BJ (cell line): Measurements from ENCODE around the gene RENBP. TPM values are rescaled to one million over a fixed set of nuclear protein-coding genes. Genes with fewer than 3 reads are reported as not detected.

Experiments used
- CTCF ChIA-PET: fragments of 350-600 bp; formaldehyde crosslinking; extraction: SDS; loops from one replicate; lab custom pipeline; 2021; ENCODE audit warnings: antibody characterized with exemption, inconsistent platforms; lab: Yijun Ruan, JAX
- POLR2A ChIA-PET: fragments of 300-600 bp; sonication (Branson Sonifier 250); formaldehyde crosslinking; extraction: SDS; loops from one replicate; lab custom pipeline; 2021; ENCODE audit warnings: antibody characterized with exemption; lab: Charles Lee
- DNase-seq: peaks from one replicate; pipeline ENCODE4 v3.0.0-alpha.2; 2011; ENCODE audit warnings: low read depth
- H3K27me3 ChIP-seq: 2 replicates; pipeline ENCODE4 v1.6.0; 2011; ENCODE audit warnings: low read length; ENCODE audit not compliant: control insufficient read depth, insufficient read depth
- H3K36me3 ChIP-seq: 2 replicates; pipeline ENCODE4 v1.5.1; 2011; ENCODE audit warnings: low read length; ENCODE audit not compliant: control insufficient read depth, insufficient read depth
- H3K4me3 ChIP-seq: 2 replicates; pipeline ENCODE4 v1.5.1; 2011; ENCODE audit warnings: low read depth, mild to moderate bottlenecking, control low read depth, low read length
- CTCF ChIP-seq: IDR thresholded peaks from 2 replicates; pipeline ENCODE4 v1.5.1; 2011; ENCODE audit warnings: low read depth, mild to moderate bottlenecking, control low read depth, inconsistent platforms, low read length, moderate library complexity; ENCODE audit not compliant: insufficient read depth
- polyA plus RNA-seq: library from polyadenylated mRNA; depleted of rRNA; stranded (reverse); fragments of >200 nt; gene quantifications from 2 replicates; pipeline ENCODE4 v1.2.3, GENCODE V29; 2011

RENBP gene
- polyA plus RNA-seq, 1 experiment = 0.43 TPM

DNA sequence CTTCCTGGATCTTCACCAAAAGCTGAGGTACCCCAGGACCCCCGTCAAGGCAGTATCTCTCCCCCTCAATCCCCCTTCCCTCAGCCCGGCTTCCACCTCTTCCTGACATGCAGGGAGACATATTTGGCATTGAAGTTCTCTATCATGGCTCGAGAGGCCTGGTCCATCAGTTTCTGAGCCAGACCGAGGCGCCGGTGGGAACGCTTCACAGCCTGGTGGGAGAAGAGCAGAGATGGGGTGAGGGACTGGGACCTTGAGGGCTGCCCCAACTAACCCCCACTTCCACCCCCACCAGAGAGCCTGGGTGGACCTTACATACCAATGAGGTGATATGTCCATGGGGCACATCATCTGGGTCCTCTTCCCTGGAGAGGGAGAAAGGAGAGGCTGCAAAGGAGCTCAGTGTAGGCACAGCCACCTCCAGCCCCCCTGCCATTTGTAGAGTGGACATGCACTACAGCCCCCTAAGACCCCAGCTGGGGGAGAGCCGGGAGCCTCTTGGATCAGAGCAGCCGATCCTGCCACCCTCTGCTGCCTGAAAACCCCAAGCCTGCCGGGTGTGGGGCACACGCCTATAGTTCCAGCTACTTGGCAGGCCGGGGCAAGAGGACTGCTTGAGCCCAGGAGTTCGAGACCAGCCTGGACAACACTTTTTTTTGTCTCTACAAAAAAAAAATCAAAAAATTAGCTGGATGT lies 12.1 kb downstream of the RENBP start:
- POLR2A ChIA-PET = no interaction called here
- no peaks in the 10 kb centered on the region for H3K27me3 ChIP-seq
- no peak for DNase-seq
- no peak overlapping the region for H3K4me3 ChIP-seq
- H3K36me3 ChIP-seq = peaks cover 8% of the 10 kb centered on the region
- CTCF ChIA-PET = no interaction called here
- no peak for TF ChIP-seq CTCF

DNA sequence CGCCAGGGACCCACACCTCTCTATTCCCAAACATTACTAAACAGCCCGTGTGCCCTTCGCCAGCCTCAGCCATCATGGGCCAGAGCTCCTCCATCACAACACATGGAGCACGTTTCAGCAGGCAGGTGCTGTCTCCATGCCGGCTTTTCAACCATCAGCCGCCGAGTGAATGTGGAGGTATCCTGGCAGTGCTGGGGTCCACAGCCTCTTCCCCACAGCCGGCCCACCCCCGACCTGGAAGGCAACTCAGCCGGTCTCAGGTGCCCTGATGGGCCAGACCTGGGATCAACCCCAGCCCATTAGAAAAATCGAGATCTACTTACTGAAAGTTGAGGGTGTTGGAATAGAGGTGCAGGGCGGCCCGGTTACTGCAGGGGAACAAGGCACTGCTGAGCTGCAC lies 12.7 kb downstream of the RENBP start:
- no peak for DNase-seq
- Histone ChIP-seq H3K36me3 (peaks cover 8% of the 10 kb centered on the region), H3K27me3 (no peaks in the 10 kb centered on the region), H3K4me3 (no peak overlapping the region)
- ChIA-PET POLR2A (no interaction called here), CTCF (no interaction called here)
- no peak for TF ChIP-seq CTCF

DNA sequence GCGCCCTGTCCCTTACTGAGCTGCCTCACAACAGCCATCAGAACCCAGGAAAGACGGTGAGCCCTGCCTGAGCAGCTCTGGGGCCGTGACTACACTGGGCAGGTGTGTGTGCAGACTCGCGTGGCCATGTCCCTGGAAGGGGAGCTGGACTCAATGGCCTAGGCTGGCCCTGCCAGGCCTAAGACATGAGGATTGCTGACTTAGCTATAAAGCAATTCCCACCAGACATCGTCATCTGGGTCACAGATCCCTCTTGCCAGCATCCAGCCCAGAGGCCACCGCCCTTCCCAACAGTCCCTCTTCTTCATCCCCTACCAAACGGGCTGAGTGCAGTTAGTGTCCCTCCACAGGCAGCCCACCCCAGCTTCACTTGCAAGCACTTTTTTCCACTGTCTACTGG lies 13.3 kb downstream of the RENBP start:
- no peak overlapping the region for H3K4me3 ChIP-seq
- no peak for DNase-seq
- H3K36me3 ChIP-seq = peaks cover 8% of the 10 kb centered on the region
- CTCF ChIA-PET = no interaction called here
- POLR2A ChIA-PET = no interaction called here
- no peaks in the 10 kb centered on the region for H3K27me3 ChIP-seq
- TF ChIP-seq CTCF = no peak

DNA sequence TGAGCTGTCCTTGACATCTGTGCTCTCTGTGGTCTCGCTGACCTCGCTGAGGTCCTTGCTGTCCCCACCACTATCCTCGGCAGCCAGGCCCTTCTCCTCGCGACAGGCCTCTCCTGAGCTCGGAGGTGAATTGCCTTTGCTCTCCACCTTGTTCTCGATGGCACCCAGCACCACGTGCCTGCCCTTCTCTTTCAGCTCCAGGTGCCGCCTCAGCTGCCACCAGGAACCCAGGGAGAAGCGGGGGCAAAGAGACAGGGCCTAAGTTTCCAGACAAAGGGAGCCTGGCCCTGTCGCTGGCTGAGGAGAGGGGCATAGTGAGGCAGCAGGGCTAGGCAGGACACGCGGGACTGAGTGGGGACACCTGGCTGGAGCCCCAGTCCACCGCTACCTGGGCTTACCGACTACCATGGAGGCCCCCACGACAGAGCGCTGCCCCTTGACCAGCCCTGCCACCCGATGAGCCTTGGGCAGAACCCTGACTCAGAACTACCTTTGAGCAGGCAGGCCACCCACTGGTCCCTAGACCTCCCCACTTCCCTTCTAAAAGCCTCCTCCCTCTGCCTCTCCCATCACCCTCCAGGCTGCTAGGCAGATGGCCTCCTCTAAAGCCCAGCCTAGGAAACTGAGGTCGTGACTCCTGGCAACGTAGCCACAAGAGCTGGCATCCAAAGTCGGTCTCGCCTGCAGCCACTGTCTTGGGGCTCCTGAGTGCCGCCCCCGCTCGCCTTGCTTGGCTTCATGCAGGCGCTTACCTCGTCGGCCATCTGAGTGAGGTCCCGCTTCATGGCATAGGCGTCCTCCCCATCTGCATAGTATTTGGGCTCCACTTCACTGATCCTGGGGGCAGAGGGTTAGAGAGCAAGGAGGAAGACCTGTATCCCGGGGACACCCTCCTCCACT lies 14.2 kb downstream of the RENBP start:
- Histone ChIP-seq H3K4me3 (no peak overlapping the region), H3K36me3 (peaks cover 8% of the 10 kb centered on the region), H3K27me3 (no peaks in the 10 kb centered on the region)
- TF ChIP-seq CTCF = no peak
- POLR2A ChIA-PET = no interaction called here
- DNase-seq = no peak
- CTCF ChIA-PET = no interaction called here

- CTCF ChIA-PET = no interaction called here
- H3K36me3 ChIP-seq = peaks cover 8% of the 10 kb centered on the region
- TF ChIP-seq CTCF = no peak
- POLR2A ChIA-PET = no interaction called here
- DNase-seq = no peak
- H3K4me3 ChIP-seq = no peak overlapping the region
- no peaks in the 10 kb centered on the region for H3K27me3 ChIP-seq
Measured at GRCh38 chrX:153929576-153929975, 14.9 kb downstream of the RENBP start.
